ENCODE results near the gene PLEKHM3.
"Not testable (repeated sequence)": the region's sequence is repeated elsewhere in the genome, so short reads cannot be mapped to it uniquely, and the experiment has no call there.

The PLEKHM3 gene

DNA sequence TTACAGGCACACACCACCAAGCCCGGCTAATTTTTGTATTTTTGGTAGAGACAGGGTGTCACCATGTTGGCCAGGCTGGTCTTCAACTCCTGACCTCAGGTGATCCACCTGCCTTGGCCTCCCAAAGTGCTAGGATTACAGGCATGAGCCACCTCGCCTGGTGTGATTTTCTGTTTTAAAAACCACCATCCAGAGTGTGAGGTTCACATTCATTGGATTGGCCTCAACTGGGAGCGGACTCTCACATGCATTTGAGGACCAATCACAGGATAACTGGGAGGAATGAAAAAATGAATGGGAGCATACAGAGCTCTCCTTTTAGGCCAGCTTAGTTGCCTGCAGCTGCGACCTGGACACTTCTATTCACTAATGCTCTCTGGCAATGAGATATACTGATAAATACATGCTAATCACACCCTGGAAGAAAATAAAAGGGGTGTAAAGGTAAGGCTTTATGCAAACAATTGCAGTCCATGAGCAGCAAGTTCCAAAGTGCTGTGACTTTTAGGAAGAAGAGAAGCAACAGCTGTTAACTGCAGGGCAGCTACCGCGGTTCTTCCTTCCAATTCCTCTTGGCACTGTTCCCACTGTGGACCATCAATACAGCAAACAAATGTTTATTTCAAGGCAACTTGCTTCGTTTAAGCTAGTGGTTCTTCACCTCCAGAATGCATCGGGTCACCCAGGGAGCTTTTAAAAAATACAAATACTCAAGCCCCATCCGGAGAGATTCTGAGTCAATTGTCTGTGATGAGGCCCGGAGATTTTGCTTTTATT is 206.1 kb downstream of the PLEKHM3 start:
- DNase-seq, result peak; percentile 14

GRCh38 chr2:207816546-207816945 is 208.8 kb downstream of the PLEKHM3 start:
- no peak for DNase-seq

GRCh38 chr2:207815254-207815653 is 210.1 kb downstream of the PLEKHM3 start:
- no peak for DNase-seq

DNA sequence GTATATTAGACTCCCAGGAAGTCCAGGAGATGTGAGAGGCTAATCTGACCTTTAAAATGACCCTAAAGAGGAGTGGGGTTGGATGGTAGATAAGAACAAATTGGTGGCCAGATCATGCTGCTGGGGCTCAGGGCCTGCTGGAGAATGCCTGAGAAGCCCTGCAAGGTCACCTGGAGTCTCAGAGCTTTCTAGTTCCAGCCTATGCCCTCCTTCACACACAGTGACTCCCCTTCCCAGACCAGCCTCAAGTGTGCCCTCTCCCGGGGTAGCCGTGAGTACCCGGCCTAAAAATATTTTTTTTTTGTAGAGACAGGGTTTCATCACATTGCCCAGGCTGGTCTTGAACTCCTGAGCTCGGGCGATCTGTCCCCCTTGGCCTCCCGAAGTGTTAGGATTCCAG is 211.4 kb downstream of the PLEKHM3 start:
- no peak for DNase-seq

DNA sequence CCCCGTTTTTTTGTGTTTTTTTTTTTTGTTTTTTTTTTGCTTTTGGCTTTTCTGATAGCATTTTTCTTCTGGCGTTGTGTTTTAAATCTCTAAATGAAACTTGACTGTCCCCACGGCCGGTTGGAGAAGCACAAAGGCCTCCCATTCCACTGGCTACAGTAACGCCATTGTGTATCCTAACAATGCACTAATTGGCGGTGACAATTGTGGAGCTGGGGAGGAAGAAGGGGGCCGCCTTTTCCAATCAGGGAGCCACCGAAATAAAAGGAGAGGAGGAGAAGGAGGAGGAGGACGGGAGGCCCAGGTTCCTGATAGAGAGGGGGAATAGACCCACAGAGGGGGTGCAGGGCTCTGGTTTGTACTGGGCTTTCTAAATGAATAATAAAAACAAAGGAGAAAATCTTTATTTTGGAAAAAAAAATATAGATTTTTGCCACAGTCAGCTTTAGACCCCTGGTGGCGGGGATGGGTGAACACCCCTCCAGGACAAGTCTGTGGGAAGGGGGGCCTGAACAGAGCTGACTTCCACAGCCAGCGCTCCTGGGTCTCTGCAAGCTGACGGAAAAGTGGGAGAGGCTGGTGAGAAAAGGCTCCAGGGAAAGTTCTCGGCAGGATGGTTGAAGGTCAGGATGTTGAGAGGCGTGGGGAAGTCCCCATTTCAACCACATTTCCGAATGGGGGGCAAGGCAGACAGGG is 212.0 kb downstream of the PLEKHM3 start:
- DNase-seq, result no peak

GRCh38 chr2:207812726-207813080 is 212.6 kb downstream of the PLEKHM3 start:
- DNase-seq, result no peak

DNA sequence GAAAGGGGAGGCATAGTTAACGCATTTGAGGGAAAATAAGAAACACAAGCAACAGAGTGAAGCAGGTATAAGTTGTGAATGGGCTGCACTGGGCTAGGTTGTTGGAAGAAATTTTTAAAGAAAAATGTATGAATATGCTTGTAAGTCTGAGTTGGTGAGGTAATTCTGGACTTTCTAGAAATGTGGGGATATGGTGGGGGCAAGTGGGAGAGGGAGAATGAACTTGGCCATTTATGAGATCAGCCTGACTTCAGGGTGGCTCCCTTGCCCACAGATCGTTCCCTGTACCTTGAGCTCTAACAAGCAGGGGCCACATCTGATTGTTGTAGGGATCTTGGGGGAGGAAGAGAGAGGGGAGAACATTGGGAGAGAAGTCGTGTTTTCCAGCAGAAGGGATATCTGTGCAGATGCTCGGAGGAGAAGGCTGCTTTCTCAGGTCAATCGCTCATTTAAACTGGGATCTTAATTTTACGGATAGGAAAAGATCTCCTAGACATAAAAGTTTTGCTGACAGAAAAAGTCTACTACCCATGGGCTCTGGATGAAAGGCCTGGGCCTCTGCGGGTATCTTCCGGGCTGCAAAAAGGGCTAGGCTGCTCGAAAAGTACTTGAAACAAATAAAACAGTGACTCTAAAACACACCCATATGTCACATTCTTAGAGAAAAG is 213.1 kb downstream of the PLEKHM3 start:
- DNase-seq, result no peak

GRCh38 chr2:207811658-207812057 is 213.7 kb downstream of the PLEKHM3 start:
- not testable (repeated sequence) for DNase-seq

- DNase-seq, result no peak
Measured at GRCh38 chr2:207810200-207810788, 215.0 kb downstream of the PLEKHM3 start.

DNA sequence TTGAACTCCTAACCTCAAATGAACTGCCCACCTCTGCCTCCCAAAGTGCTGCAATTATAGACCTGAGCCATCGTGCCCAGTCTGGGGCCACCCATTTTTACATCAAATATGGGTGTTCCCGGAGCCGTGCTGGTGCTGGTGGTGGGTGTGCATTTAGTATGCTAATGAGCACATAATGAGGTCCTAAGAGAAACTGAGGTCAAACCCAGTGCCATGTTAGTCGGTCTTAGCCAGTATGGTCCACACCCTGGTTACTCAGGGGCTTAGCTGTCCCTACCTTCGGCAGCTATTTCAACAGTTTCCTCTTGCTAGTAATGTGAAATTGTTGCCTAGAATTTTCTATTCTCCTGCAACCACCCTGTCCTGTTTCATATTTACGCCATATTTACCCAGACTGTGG is 217.2 kb downstream of the PLEKHM3 start:
- DNase-seq, result no peak

GRCh38 chr2:207807516-207807915 is 217.8 kb downstream of the PLEKHM3 start:
- DNase-seq, result no peak

- no peak for DNase-seq
Measured at GRCh38 chr2:207805566-207806226, 219.6 kb downstream of the PLEKHM3 start.

GRCh38 chr2:207802650-207803049 is 222.7 kb downstream of the PLEKHM3 start:
- no peak for DNase-seq

GRCh38 chr2:207801259-207801658 is 224.1 kb downstream of the PLEKHM3 start:
- peak; percentile 29 for DNase-seq

DNA sequence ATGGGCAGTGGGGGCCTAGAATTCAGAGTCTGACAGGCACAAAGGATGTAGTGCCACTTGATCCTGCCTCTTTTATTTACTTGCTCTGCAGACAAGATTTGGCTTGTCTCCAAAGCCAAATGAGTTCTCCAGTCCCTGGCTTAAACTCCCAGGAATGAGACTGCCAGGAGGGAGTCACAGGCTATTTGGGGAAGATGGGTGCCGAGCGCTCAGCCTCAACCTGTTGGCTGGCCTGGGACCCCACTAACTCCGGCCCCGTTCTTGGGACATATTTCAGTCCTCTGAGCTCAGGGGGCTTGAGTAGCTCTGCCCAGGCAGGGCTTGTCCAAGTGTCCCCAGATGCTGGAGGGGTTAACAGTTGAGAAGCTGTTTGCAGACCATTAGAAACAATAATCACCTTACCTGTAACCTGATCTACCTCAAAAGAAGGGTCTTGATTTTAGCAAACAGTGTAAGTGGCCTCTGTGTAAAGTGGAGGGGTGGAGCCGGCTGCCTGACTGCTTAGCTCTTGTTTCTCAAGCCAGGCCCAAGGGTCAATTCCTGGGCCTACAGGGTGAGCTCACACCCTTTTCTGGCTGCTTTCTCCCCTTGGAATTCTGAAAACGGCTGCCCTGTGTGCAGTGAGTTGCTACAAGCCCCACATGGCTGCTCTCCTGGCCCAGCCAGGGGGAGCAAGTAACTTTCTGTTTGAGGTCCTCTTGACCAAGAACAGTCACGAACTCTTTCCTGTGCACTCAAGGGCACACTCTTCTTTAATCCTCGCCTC is 228.6 kb downstream of the PLEKHM3 start:
- DNase-seq, result peak; percentile 26

DNA sequence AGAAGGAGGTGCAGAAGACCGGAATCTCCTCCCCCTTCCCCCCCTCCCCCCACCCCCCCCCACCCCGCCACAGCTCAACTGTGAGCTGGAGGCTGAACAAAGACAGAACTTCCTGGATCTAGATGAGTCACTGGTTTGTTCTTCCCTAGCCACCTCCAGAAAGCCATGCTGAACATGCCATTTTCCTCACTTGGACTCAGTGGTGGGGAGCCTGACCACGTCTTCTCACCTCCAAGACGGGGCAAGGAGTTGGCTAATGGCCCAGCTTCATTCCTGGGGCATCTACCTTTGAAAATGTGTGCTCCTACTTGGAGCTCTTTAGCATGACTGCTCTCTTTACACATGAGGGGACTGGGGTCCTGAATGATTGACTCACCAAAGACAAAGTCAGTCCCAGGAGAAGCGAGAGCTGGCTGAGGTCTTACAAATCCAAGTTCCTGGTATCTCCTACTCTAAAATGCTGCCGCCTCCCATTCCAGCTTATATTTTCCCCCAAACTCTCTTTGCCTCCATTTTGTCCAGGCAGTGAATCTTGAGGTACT is 233.0 kb downstream of the PLEKHM3 start:
- no peak for DNase-seq

DNA sequence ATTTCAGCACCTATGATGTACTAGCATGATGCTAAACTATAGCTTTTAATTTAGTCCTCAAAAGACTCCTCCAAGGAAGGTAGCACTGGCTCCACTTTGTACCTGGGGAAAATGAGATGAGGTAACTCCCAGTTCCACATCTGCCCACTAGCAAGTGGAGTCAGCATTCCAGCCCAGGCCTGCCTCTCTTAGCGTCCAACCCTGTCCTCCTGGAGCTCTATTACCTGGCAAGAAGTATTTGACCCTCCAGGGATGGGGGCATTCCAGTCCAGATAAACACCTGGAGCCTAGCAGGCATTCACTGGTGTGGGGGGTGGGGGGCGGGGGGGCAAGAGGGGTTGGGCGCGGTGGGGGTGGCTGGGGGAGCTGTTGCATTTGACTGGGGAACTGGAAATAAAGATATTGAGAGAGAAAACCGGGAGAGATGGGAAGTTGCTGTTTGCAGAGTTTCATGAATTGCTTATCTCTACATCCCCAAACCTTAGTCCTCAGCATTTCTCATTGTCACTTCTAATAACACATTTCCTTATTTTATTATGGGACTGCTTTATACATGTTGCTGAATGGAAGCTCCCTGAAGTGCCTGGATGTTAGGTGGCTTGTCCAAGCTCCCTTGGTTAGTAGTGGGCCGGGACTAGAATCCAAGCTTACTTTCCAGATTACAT is 233.6 kb downstream of the PLEKHM3 start:
- DNase-seq, result no peak

DNA sequence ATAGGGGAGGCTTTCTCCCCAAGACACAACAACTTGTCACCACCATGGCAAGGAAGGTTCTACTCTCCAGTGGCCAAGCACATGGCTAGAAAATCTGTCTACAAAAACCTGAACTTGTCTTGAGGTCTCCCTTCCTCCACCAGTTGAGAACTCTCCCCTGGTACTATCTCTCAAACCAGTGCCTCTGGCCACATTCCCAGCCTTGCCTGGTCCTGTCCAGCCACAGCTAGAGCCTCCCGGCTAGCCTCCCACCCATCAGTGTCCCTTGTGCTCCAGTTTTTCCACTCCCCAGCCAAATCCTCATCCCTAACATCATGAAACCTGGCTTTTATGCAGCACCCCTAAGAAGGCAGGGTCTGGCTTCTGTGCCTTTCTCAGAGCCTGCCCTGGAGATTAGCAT is 234.4 kb downstream of the PLEKHM3 start:
- no peak for DNase-seq

DNA sequence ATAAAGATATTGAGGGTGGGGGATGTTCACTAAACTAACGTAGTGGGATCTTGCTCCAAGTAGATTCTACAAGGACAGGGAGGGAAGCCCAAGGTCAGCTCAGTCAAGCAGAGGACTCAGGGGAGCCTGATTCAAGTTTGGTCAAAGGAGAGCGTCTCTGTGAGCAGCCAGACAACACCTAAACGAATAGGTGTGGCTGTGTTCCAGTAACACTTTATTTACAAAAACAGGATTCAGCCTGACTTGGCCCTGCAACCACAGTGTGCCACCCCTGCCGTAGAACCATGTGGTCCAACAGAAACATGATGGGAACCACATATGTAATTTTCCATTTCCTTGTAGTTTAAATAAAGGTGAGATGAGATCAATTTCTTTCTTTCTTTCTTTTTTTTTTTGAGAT is 237.5 kb downstream of the PLEKHM3 start:
- DNase-seq, result no peak

DNA sequence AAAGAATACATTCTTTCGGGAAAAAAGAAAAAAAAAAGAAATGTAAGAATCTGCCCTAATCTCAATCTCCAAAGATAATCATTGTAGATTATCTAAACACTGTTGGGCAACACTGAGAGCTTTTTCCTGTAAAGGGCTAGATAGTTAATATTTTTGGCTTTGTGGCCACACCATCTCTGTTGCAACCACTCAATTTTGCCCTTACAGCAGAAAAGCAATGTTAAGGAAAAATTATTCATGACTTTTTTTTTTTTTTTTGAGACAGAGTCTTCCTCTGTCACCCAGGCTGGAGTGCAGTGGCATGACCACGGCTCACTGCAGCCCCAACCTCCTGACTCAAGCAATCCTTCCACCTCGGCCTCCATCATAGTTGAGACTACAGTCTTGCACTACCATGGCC is 238.3 kb downstream of the PLEKHM3 start:
- no peak for DNase-seq

DNA sequence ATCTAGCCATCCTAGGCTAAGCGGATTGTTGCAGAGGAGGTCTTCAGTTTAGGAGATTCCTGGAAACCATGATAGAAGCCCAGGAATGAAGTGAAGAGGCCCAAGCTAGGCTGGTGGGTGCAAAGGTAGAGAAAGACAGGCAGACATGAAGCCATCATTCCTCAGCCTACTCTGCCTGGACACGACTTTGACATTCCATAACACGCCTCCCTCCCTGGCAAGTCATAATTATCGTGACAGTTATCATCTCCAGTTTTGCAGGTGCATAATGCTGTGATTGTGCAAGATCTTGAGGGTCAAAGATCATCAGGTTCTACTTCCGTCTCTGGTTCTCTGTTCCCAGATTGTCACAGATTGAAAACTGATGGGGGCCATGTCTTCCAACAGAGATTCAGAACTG is 240.4 kb downstream of the PLEKHM3 start:
- no peak for DNase-seq

Measured in NCI-H1105 (cell line).